GM18867 (cell line): ENCODE data around the gene LEMD3.

Experiments used
- ATAC-seq: cut with Tn5 transposase; IDR thresholded peaks from one replicate; pipeline ENCODE4 v1.9.1; 2021; ENCODE audit warnings: mild to moderate bottlenecking, moderate library complexity; ENCODE audit not compliant: unreplicated experiment

LEMD3 gene

DNA sequence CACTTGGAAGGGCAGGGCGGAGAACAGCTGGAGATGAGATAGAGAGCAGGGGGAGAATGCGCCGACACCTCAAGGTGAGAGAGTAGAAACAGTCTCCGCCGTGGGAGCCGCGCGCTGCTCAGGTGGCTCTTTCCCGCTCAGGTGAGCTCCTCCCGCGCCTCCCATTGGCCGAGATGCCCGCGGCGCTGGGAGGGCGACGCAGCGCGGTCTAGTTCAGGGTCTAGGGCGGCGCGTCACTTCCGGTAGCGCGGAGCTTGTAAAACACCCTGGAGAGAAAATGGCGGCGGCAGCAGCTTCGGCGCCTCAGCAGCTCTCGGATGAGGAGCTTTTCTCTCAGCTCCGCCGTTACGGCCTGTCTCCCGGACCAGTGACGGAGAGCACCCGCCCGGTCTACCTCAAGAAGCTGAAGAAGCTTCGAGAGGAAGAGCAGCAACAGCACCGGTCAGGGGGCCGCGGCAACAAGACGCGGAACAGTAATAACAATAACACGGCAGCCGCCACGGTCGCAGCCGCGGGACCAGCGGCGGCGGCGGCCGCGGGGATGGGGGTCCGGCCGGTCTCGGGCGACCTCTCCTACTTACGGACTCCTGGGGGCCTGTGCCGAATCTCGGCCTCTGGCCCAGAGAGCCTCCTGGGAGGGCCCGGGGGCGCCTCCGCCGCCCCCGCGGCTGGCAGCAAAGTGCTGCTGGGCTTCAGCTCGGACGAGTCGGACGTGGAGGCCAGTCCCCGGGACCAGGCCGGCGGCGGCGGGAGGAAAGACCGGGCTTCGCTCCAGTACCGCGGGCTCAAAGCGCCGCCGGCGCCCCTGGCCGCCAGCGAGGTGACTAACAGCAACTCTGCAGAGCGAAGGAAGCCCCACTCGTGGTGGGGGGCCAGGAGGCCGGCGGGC is at the start of gene LEMD3:
TSS of gene LEMD3 (plus strand) at position 264 of the 889 bp plus-strand sequence. CDS start at position 278, 14 bp downstream.
- peak; percentile 92 for ATAC-seq

DNA sequence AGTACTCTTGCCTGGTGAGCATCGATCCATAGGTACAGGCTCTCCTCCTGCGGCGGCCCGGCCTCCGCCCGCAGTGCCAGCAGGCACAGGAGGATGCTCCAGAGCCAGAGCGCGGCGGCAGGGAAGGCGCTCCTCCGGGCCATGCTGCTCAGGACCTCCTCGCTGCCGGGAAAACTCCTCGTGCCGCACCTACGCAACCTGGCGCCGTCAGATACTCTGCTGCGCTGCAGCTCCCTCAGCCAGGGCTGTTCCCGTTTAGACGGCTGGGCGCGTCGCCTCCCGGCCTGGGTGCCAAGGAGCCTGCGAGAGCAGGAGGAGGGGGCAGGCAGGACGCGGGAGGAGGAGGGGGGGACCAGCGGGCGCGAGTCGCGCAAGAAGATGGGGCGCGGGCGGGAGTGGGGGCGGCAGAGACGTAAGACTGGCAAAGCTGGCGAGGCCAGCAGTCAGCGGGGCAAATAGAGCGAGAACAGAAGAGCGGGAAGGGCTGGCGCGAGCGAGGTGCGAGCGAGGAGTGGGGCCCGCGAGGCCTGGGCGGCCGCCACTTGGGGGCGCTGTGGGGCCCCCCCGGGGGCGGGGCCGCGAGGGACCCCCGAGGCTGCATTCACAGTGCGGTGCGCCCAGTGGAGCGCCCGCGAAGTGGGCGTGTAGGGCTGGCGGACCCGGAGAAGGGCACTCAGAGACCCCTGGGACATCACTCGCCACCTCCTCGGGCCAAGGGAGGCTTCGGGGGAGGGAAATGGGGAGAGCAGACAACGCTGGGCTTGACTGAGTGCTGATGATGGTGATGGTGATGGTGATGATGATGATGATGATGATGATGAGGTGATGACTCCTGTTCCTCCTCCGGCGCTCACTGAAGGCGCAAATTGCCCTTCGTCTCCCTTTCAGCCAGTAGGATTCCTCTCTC is 48.1 kb upstream of the LEMD3 start, which contains the start of gene WIF1:
TSS of gene WIF1 (minus strand) at position 257 of the 907 bp plus-strand sequence. CDS start at position 143, 114 bp downstream.
- ATAC-seq, result no peak

DNA sequence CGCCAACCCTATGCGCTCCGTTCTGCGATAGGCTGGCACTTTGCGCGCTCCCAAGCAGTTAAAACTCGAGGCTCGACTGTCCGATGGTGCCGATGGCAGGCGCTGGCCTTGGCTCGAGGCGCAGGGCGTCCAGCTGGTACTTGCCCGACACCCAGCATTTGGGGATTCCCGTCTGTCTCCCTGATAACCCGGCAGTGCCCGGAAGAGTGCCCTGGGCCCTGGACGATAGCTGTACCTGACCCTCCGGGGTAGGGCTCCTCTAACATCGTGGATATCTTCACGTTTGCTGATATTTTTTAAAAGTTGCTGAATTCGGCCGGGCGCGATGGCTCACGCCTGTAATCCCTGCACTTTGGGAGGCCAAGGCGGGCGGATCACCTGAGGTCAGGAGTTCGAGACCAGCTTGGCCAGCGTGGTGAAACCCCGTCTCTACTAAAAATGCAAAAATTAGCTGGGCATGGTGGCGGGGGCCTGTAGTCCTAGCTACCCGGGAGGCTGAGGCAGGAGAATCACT is 47.4 kb upstream of the LEMD3 start:
- no peak for ATAC-seq

GRCh38 chr12:65122703-65123102 is 46.7 kb upstream of the LEMD3 start:
- no peak for ATAC-seq

- peak; percentile 42 for ATAC-seq
These were observed 45.8 kb upstream of the LEMD3 start for GRCh38 chr12:65123435-65124063.

GRCh38 chr12:65125247-65125646 is 44.1 kb upstream of the LEMD3 start:
- no peak for ATAC-seq

DNA sequence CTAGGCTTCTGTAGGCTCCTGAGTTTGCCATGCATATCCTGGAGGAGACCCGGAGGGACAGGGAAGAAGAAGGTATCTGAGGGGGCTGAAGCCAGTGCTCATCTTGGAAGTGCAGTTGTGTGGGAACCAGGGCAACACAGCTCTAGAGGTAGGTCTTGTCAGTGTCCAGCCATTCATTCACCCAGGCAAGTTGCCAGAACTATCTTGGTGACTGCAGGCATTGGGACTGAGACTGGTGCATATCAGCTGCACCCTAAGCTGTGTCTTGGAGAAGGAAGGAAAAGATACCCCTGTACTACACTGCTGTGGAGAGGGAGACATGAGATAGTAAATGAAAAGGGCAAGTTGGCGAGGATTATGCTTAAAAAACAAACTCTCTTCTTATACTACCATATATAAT is 43.4 kb upstream of the LEMD3 start:
- no peak for ATAC-seq

DNA sequence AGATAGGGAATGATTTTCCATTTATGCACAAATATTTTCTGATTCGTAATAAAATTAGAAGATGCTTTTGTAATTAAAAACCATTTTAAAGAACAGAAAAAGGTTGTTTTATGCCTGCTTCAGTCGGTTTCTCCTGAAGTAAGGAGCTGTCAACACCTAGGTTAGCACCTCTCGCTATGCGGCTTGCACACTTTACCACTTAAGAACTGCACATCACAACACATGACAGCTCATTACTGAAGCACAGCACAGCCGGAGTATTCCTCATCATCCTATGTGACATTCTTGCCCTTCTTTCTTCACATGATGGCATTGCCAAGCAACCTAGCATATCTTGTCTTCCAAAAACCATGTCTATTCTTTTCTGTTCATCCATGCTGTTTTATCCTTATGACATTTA is 42.9 kb upstream of the LEMD3 start:
- ATAC-seq, result peak; percentile 85

GRCh38 chr12:65133879-65134278 is 35.5 kb upstream of the LEMD3 start:
- ATAC-seq, result no peak

GRCh38 chr12:65139389-65139788 is 30.0 kb upstream of the LEMD3 start:
- ATAC-seq, result no peak

GRCh38 chr12:65140738-65141137 is 28.6 kb upstream of the LEMD3 start:
- ATAC-seq, result no peak

DNA sequence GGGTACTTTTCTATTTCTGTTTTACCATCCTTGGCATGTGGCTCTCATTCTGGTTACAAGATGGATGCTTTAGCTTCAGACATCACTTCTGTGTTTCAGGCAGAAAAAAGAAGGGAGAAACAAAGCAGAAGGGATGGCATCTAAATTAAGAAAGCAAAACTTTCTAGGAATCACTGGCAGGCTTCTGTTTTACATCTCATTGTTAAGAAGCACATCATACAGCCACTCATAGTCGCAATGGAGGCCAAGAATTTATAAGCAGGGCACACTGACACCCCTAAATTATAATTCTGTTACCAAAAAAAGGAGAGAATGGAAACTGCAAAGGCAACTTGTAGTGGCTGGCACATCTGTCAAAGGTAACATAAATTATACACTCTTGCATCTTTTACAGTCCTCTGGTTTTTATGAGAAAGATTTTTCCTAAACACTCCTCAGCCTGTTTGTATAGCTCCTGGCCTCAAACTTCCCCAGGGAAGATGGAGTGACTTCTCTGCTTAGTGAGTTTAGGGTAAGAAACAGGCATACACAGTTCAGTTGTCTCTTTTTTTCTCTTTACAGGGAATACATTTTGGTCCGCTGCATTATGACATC is 22.0 kb upstream of the LEMD3 start:
- no peak for ATAC-seq

GRCh38 chr12:65152012-65152411 is 17.4 kb upstream of the LEMD3 start:
- no peak for ATAC-seq

- ATAC-seq, result no peak
These were observed 16.8 kb upstream of the LEMD3 start for GRCh38 chr12:65152596-65152995.

DNA sequence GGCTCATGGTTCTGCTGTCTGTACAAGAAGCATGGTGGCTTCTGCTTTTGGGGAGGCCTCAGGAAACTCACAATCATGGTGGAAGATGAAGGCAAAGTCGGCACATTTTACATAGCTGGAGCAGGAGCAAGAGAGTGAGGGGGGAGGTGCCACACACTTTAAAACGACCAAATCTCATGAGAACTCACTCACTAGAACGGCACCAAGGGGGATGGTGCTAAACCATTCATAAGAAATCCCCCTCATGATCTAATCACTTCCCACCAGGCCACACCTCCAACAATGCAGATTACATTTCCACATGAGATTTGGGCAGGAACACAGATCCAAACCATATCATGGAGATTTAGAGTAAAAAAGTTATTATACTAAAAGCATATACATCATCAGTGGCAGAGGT is 13.6 kb upstream of the LEMD3 start:
- ATAC-seq, result peak; percentile 24

DNA sequence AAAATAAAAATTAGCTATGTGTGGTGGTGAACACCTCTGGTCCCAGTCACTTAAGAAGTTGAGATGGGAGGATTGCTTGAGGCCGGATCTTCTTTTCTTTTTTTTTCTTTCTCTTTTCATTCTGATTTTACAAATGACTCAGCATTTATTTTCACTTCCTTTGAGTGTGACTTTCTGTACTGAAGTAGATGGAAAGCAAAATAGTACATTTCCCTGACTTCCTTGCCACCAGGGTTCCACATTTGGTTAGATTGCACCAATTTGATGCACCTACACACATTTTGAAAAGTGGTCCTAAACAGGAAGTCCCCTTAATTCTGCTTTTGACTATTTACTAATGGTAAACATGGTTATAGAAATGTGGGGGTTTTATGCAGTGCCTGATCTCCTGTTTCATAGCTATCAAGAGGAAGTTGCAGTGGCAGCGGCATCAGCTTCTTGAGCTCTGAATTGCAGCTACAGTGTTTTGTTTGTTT is 13.0 kb upstream of the LEMD3 start:
- ATAC-seq, result peak; percentile 95

DNA sequence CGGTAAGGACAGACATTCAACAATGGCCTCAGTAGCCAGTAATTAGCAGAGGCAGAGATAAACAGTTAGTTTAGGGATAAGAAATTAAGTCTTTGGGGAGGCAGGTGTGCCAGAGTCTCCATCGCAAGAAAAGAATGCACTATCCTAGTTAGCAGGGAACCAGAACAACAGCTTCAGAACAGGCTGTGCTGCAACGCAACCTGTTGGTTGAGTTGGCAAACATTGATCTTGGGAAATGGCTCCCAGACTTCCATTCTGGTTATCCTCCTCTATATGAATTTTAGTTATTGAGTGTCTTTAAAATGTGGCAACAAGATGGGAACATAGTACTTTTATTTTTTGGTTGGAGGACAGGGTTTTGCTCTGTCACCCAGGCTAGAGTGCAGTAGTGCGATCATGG is 12.3 kb upstream of the LEMD3 start:
- no peak for ATAC-seq

GRCh38 chr12:65162609-65163008 is 6.8 kb upstream of the LEMD3 start:
- ATAC-seq, result peak; percentile 66

DNA sequence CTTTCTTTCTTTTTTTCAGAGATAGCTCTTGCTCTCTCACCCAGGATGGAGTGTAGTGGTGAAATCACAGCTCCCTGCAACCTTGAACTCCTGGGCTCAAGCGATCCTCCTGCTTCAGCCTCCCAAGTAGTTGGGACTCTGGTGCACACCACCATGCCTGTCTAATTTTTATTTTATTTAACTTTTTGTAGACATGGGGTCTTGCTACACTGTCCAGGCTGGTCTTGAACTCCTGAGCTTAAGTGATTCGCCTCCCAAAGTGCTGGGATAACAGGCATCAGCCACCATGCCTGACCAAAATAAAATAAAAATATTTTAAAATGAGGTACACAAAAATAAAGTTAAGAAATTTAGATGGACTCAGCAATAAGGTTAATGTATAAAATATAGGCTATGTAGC is 5.1 kb upstream of the LEMD3 start:
- ATAC-seq, result no peak

GRCh38 chr12:65164774-65165173 is 4.6 kb upstream of the LEMD3 start:
- ATAC-seq, result no peak
